Effector CD8-positive, alpha-beta T cell (primary cell): ENCODE results near the gene JPH2.
"Not testable (repeated sequence)": the region's sequence is repeated elsewhere in the genome, so short reads cannot be mapped to it uniquely, and the experiment has no call there.

Experiments
- DNase-seq: peaks from one replicate; lab custom pipeline; 2025; lab: John Stamatoyannopoulos, UW

JPH2 gene

DNA sequence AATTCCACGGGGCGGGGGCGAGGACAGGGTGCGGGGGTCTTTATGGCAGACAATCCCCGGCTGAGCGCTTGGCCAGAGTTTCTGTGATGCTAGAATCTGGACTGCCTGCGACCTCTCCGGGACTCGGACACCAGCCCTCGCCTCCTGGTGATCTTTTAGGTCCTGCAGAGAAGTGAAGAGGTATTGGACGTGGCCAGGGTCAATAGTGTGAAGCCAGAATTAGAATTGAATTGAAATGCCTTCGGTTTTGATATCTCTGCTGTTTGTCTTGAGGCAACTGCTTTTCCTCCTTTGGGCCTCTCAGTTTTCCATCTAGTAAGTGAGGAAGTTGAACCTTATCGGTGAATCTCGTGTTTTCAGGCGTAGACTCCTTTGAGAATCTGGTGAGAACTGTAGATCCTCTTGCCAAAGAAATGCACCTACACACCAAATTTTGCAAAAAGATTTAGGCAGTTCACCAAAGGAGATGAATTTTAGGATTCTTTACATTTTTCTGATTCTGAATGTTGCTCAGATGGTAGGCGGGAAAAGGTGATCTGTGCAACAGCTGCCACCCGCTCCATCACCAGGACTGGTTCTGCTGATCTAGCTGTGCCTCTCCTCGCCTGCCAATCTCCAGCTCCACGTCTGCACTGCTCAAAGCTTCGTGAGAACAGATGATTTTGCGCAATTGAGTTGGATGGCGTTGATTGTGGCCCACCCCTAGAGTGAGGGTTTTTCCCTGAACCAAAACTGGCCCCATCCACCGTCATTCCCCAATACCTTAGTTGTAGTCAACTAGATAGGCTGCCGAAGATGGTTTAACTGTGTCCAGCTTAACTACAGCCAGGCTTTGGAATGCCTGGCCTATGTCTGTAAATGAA is 24.4 kb upstream of the JPH2 start:
- DNase-seq: peak; percentile 12

DNA sequence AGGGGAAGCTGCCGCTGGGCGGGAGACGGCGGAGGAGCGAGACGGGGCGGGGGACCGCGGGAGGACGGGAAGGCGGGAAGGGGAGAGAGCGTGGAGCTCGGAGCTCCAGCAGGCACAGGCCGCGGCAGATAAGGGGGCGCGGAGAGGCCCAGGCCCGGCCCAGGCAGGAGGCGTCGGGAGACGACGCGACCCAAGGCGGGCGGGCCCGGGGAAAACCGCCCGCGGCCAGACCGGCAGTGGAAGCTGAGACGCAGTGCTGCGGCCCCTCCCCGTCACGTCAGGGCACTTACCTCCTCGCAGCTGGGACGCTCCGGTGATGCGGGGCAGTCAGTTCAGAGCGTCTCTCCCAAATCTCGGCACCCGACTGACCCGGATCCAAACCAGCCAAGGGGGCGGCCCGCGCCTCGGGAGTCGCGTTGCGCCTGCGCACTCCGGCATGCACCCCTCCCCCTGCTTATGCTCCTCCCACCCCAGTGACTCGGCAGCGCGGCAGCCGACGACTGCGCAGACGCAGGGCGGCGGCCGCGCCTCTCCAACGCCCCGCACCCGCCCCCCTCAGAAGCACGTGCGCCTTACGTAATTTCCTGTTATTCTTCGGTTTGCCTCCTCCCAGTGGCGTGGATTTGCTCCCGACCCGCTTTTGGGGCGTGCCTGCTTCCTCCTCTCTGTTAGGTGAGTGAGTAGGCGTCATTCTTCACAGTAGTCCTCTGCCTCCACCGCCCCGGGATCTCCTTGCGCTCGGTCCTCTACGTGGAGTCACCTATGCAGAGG is 23.6 kb upstream of the JPH2 start, which contains the start of gene OSER1:
OSER1 (minus strand) TSS at position 366 of the 771 bp plus-strand sequence. CDS start 3,814 bp downstream, outside the sequence.
- peak; percentile 98 for DNase-seq

DNA sequence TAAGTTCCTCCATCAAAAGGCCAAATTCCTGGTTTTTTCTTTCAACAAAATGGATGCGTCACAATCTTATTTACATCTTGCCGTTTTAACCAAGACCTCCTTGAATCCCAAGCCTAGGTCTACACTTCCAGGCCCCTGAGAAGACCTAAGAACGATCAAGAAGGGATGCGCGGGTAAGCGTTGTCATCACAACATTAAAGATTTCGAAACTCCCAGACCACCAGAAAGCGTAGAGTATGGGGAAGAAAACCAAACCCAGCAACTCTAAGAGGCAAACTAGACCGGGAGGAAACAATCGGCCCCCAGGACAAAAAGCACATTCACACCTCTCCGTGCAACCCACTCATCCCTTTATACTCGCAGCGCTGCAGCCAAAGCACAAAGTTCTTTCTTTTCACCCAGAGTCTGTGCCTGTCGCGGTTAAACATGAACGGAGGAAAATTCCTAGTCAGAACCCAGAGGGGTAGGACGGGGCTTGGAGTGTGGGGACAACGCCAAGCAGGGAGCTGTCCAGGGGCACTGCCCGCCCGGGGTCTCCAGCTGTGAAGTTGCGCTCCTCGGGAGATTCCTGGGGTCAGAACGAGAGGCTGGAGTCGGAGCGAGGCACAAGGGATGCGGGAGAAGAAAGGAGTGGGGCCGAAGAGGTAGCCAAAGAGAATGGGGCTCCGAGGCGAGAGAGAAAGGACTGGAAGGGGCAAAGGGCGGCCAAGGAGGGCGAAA is 22.9 kb upstream of the JPH2 start:
- peak; percentile 18 for DNase-seq

DNA sequence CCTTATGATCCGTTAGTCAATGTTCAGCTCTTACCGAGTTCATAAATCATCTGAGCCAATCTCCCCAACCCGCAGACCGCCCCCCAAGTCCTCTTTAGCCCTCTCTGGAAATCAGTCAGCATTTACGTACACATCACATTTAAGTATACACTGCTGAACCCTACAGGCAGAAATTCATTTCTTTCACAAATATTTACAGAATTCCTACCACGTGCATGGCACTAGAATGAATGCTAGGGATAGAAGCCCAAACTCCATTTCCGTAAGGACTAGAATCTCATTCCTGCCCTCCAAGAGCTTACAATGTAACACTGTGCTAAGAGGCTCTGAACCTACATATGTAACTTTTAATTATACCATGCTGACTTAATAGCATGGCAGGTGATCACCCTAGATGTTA is 21.8 kb upstream of the JPH2 start:
- no peak for DNase-seq

DNA sequence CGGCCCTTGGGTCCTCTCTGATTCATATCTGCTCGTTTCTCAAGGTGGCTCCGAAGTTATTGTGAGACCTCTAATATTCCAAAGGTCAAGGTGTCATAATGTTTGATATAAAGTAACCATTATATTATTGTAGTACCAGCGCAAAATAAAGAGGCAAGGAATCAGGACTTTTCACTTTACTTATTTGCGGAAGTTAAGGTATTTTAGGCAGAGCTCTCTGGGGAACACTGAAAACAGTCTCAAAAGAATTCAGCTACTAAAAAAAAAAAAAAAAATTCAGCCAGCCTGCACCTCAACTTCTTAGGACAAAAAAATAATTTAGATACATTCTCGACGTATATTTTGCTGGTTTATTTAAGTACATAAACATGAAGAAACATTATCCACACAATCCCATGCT is 21.2 kb upstream of the JPH2 start:
- no peak for DNase-seq

DNA sequence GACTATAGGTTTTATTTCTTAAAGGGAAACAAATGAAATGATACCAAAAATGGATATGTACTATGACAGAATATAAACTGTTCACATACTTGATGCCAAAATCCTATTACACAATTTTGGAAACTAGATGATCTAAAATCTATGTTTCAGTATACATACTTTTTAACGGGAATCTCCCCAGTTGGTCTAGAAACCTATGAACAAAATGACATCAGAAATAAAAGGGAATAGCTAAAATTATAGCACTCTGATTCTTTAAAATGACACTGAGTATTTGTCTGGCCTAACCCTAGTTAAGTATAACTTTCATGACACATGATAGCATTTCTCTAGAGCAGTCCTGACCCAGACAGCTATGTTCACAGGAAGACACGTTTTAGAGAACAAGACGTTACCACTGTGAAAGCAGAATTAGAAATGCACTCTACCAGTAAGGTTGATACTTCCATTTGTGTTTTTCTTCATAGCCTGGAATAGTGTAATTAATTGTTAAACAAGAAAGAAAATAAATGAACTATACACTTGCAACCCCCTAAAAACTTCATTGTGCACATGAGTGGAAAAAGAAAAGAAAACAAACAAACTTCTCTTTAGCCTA is 20.2 kb upstream of the JPH2 start:
- no peak for DNase-seq

DNA sequence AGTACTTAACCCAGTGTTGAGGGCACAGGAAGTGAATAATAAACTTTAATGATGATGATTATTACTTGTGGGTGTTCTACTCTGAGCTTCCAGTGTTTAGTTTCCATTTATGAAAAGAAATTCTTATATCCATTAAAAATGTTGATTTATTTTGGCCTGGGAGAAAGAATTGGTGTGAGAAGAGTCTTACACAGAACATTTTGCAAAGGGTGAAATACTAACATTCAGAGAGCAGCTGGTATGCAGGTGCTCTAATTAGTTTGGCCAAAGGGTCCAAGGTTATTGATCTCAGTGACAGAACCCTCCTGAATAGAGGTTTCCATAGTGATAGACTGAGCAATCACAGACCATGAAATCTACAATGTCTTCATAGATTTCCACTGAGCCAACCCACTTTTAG is 19.1 kb upstream of the JPH2 start:
- no peak for DNase-seq

DNA sequence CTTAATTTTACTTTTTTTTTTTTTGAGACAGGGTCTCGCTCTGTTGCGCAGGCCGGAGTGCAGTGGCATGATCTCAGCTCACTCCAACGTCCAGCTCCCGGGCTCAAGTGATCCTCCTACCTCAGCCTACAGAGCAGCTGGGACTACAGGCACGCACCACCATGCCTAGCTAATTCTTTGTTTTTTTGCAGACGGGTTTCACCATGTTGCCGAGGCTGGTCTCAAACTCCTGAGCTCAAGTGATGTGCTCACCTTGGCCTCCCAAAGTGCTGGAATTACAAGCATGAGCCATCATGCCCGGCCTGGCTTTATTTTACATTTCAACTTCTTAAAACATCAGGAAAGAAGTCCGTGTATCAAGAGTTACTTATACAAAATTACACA is 17.8 kb upstream of the JPH2 start:
- DNase-seq: no peak

DNA sequence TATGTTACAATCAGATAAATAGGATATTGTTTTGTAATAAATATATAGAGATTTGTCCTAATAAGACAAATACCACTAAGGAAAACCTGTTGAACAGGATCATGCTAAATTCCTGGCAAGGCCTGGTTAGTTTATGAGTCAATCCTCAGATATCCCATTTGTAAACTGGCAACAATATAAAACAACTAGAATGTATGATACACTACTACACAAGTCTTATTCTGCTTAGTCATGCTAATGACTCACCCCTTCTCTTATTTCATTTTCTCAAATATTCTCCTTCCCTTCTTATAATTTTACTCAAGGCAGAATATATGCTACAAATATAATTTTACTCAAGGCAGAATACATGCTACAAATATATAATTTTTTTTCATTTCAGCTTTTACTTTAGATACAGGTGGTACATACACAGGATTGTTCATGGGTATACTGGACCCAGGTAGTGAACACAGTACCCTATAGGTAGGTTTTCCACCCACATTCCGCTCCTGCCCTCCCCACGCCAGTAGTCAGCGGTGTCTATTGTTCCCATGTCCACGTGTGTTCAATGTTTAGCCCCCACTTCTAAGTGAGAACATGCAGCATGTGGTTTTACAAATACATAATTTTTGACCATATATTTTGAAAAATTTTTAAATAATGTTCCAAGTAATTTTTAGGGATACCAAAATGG is 17.3 kb upstream of the JPH2 start:
- no peak for DNase-seq

DNA sequence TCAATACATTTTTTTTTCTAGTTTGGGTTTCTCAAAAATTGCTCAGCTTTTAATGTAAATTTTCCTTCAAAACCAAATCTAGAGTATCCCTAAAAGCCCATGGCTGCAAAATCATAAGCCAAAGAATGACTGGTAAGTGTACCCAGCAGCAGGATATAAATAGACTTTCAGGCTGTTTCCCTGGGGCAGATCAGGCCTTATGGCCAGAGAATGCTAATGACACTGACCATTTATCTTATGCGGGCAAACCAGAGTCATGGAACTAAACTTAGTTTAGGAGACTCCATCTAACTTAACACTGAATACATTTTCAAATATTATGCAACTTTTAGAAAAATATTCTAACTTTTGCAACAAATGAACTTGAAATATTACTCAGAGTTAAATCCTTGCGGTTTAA is 16.2 kb upstream of the JPH2 start:
- no peak for DNase-seq

DNA sequence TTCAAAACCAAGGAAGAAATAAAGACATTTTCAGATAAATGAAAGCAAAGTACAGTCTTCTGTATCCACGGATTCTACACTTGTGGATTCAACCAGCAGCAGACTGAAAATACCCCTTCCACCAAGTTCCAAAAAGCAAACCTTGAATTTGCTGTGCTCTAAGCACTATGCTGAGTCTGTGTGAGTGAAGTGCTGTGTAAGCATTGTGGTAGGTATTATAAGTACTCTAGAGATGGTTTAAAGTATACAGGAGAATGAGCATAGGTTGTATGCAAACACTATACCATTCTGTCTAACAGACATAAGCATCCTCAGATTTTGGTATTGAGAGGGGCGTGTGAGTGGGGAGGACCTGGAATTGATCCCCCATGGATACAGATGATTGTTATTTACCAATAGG is 14.0 kb upstream of the JPH2 start:
- no peak for DNase-seq

DNA sequence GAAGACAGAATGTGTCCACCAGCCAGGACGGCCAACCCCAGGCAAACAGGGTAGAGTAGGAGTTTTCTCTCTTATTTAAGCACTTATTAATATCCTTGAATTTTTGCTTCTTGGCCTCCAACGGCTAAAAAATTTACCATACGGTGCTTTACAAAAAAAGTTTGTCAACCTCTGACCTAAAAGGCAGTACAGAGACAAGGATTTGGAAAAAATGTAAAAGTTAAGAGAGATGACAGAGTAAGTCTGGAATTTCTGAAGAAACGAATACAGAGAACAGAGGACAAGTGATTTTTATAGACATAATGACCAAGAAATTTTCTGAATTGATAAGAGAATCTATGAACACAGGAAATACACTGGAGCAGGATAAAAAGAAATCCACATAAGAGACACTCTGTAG is 13.4 kb upstream of the JPH2 start:
- DNase-seq: no peak

DNA sequence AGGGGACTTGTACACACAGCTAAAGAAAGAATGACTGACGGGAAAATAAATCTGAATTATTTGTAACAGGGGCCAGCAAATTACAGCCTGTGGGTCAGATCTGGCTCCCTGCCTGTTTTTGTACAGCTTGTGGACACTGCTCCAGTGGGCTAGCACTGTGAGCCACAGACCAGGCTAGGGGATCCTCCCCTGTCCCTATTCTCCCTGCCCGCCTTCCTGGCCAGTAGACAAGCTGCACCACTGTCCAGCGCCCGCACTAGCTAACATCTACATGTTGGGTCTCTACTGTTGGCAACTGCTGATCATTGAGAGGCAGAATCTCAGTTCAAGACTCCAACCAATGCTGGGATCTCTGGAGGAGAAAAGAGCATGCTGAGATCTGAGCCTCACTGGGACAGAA is 12.9 kb upstream of the JPH2 start:
- no peak for DNase-seq

DNA sequence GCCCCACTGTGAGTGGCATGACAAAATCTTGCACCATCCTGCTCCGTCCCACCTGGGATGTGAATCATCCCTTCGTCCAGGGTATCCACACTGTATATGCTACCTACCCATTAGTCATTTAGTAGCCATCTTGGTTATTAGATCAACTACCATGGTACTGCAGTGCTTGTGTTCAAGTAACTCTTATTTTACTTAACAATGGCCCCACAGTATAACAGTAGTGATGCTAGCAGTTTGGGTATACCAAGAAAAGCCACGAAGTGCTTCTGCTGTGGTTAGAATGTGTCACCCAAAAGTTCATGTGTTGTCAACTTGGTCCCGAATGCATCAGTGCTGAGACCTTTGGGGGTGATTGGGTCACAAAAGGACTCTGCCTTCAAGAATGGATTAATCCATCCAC is 11.9 kb upstream of the JPH2 start:
- no peak for DNase-seq

DNA sequence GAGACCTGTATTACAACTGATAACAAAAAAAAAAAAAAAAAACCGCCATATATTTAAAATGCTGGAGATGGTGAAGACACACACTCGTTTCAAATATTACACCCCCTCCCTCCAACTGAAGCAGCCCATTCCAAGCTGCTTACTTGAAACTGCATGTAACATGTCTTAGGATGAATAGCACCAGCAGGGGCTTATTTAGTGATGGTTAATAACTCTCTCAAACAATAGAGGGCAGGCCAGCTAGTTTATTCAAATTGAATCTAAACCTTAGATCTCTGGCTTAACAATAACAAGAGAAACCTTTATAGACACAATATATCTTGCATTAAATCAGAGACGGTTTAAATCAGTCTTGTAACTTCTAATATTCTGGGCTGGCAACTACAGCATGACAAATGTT is 9.3 kb upstream of the JPH2 start:
- no peak for DNase-seq

DNA sequence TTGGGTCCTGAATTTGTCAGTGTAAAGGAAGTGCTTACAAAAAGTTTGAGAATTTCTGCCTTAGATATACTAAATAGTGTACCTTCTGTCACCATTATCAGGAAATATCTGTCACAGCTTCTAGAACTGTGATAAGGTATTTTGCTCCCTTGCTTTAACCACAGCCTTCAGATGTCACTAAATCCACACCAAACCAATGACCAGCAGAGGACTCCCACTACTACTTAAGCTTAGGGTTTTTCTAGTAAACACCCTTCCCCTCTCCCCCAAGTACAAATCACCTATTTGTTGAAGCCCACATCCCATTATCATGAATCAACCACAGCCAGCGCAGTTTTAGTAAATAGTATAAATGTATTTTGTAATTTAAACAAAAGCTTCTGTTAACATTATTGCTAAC is 8.6 kb upstream of the JPH2 start:
- no peak for DNase-seq

DNA sequence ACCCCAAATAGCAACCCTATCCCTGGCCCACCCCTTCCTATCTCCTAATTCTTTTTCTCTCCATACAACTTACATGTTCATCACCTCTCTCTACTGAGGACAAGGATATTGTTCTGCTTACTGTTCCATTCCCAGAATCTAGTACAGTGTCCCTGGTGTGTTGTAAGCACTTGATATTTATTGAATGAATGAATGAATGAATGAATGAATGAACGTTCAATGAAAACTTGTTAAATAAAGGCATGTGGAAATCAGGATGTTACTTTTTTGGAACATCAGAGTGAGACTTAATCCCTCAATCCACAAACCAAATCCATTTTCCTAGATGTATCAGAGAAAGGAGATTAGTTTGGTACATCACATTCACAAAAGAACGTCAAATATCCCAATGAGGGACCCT is 6.8 kb upstream of the JPH2 start:
- DNase-seq: no peak

DNA sequence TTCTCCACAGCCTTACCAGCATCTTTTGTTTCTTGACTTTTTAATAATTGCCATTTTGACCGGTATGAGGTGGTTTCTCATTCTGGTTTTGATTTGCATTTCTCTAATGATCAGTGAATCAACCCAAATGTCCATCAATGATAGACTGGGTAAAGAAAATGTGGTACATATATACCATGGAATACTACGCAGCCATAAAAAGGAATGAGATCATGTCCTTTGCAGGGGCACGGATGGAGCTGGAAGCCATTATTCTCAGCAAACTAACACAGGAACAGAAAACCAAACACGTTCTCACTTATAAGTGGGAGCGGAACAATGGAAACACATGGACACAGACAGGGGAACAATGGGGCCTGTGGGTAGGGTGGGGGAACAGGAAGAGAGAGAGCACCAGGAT is 4.7 kb upstream of the JPH2 start:
- DNase-seq: not testable (repeated sequence)

DNA sequence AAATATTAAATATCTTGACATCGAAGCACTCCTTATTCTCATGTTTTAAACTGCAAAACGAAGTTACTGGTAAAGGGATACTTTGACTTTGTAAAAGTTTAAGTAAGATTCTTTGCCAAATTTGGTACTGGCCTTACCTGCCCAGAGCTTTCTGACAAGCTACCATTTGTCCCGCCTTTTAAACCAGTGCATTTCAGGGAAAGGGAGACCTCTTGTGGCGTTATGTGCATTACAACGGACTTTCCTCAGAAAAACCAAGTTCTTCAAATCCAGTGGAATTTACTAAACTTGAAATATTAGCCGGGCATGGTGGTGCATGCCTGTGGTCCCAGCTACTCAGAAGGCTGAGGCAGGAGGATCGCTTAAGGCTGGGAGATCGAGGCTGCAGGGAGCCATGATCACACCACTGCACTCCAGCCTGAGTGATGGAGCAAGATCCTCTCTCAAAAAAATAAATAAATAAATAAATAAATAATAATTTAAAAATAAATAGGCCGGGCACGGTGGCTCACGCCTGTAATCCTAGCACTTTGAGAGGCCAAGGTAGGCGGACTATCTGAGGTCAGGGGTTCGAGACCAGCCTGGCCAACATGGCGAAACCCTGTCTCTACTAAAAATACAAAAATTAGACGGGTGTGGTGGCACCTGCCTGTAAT is 3.3 kb upstream of the JPH2 start:
- peak; percentile 8 for DNase-seq

DNA sequence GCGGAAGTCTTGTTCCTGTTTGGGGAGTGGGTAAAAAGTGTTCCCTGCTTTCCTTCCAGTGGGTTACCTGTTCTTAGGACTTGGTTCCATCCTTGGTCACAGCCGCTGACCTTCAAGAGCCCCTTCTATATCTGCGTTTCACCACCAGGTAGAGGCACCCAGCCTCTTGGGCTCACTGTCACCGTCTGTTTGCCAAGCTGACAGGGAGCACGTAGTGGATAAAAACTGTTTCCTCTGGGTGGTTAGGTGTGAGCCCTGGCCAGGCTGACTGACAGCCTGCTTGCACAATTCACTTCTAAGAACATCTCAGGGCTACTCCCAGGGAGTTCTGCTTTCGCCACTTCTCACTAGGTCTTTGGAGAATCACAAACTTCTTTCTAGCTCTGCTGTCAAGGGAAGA is 1.8 kb upstream of the JPH2 start:
- DNase-seq: no peak
